BE2C (cell line): ENCODE measurements around the gene RABEP2.
"Not testable (repeated sequence)": the region's sequence is repeated elsewhere in the genome, so short reads cannot be mapped to it uniquely, and the experiment has no call there.

Experiments
- DNase-seq: peaks from one replicate; pipeline ENCODE4 v3.0.0-alpha.2; 2020
- H3K27me3 ChIP-seq: fragments of 250-450 bp; sonication (Bioruptor Pico); 2 replicates; pipeline ENCODE4 v1.5.1; 2020; ENCODE audit warnings: mild to moderate bottlenecking
- H3K36me3 ChIP-seq: fragments of 250-450 bp; sonication (Bioruptor Pico); 2 replicates; pipeline ENCODE4 v1.5.1; 2020; ENCODE audit warnings: mild to moderate bottlenecking
- H3K4me1 ChIP-seq: fragments of 250-450 bp; sonication (Bioruptor Pico); 2 replicates; pipeline ENCODE4 v1.5.1; 2020
- H3K4me3 ChIP-seq: 2 replicates; pipeline ENCODE4 v1.5.1; 2011; ENCODE audit warnings: low read depth, low read length
- H3K9me3 ChIP-seq: fragments of 250-450 bp; sonication (Bioruptor Pico); 2 replicates; pipeline ENCODE4 v1.5.1; 2020
- CTCF ChIP-seq: IDR thresholded peaks from 2 replicates; pipeline ENCODE4 v1.5.1; 2012; ENCODE audit warnings: mild to moderate bottlenecking, low read depth, low read length

RABEP2 gene

GRCh38 chr16:28872952-28873351 lies 52.1 kb downstream of the RABEP2 start:
- H3K27me3 ChIP-seq, result no peaks in the 10 kb centered on the region
- TF ChIP-seq CTCF, result no peak
- H3K9me3 ChIP-seq, result no peaks in the 10 kb centered on the region
- no peaks in the 10 kb centered on the region for H3K4me1 ChIP-seq
- no peak overlapping the region for H3K4me3 ChIP-seq
- DNase-seq, result no peak
- H3K36me3 ChIP-seq, result peaks cover 36% of the 10 kb centered on the region

DNA sequence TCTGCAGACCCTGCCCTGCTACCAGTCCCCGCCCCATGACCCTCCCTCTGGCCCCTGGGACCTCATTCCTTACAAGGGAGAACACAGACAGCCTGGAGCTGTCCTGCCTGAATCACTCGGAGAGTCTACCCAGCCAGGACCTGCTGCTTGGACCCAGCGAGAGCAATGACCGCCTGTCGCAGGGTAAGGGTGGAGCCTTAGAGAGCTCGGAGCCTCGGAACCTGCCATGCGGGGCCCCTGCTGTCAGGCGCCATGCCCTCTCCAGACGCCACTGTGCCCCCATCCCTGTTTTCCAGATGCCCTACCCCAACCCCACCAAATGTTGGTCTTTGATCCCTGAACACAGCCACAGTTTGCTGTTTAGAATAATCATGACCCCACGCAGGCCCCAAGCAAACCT lies 55.8 kb downstream of the RABEP2 start:
- TF ChIP-seq CTCF, result no peak
- DNase-seq, result no peak
- H3K9me3 ChIP-seq, result no peaks in the 10 kb centered on the region
- H3K4me3 ChIP-seq, result no peak overlapping the region
- no peaks in the 10 kb centered on the region for H3K27me3 ChIP-seq
- H3K36me3 ChIP-seq, result peaks cover 45% of the 10 kb centered on the region
- no peaks in the 10 kb centered on the region for H3K4me1 ChIP-seq

DNA sequence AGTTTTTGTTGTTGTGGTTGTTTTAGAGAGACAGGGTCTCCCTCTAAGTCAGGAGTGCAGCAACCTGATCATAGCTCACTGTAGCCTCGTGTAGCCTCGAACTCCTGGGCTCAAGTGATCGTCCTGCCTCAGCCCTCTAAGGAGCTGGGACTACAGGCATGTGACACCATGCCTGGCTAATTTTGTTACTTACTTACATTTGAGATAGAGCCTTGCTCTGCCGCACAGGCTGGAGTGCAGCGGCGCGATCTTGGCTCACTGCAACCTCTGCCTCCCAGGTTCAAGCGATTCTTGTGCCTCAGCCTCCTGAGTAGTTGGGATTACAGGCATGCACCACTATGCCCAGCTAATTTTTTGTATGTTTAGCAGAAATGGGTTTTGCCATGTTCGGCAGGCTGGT lies 57.4 kb downstream of the RABEP2 start:
- H3K4me3 ChIP-seq, H3K9me3 ChIP-seq: not testable (repeated sequence)
- peaks cover 36% of the 10 kb centered on the region for H3K36me3 ChIP-seq

DNA sequence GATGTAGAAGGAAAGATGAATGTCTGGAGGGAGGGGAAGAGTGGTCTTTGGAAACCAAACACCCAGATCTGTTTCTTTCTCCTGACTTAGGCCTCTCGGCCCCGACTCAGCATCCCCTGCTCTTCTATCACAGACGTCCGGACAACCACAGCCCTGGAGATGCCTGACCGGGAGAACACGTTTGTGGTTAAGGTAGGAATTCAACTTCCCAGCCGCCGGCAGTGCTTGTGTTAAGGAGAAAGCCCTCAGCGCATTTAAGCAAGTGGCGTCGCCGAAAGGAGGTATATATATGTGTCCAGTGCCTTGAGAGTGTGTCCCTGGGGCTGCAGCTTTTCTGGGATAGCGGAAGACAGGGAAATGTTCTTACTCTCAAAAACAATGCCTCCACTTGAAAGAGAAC lies 57.8 kb downstream of the RABEP2 start:
- no peak for TF ChIP-seq CTCF
- Histone ChIP-seq H3K36me3 (peaks cover 36% of the 10 kb centered on the region), H3K4me3 (no peak overlapping the region), H3K9me3 (no peaks in the 10 kb centered on the region), H3K27me3 (no peaks in the 10 kb centered on the region), H3K4me1 (no peaks in the 10 kb centered on the region)
- no peak for DNase-seq

More for the DNA sequence above, 57.4 kb downstream of the RABEP2 start:
- H3K27me3 ChIP-seq, DNase-seq, H3K4me1 ChIP-seq: not testable (repeated sequence)

- no peaks in the 10 kb centered on the region for H3K4me1 ChIP-seq
- DNase-seq, result no peak
- H3K36me3 ChIP-seq, result peaks cover 33% of the 10 kb centered on the region
- H3K9me3 ChIP-seq, result no peaks in the 10 kb centered on the region
- no peak overlapping the region for H3K4me3 ChIP-seq
- no peak for TF ChIP-seq CTCF
- no peaks in the 10 kb centered on the region for H3K27me3 ChIP-seq
Observed at GRCh38 chr16:28866454-28866804, 58.6 kb downstream of the RABEP2 start.

- DNase-seq, result no peak
- H3K4me1 ChIP-seq, result no peaks in the 10 kb centered on the region
- H3K4me3 ChIP-seq, result no peak overlapping the region
- H3K27me3 ChIP-seq, result no peaks in the 10 kb centered on the region
- H3K9me3 ChIP-seq, result no peaks in the 10 kb centered on the region
- H3K36me3 ChIP-seq, result peaks cover 31% of the 10 kb centered on the region
- TF ChIP-seq CTCF, result no peak
Observed at GRCh38 chr16:28865722-28866453, 59.1 kb downstream of the RABEP2 start.
